GM21619 (cell line): ENCODE results near the gene PRKAG3.
"Not testable (repeated sequence)": the region's sequence is repeated elsewhere in the genome, so short reads cannot be mapped to it uniquely, and the experiment has no call there.

Experiments
- ATAC-seq: cut with Tn5 transposase; IDR thresholded peaks from one replicate; pipeline ENCODE4 v1.9.1; 2021; ENCODE audit not compliant: unreplicated experiment

PRKAG3 gene

GRCh38 chr2:218785103-218785502 is 46.5 kb downstream of the PRKAG3 start:
- no peak for ATAC-seq

- ATAC-seq = no peak
Measured at GRCh38 chr2:218783688-218784087, 47.9 kb downstream of the PRKAG3 start.

GRCh38 chr2:218782528-218782844 is 49.1 kb downstream of the PRKAG3 start:
- no peak for ATAC-seq

GRCh38 chr2:218781691-218782527 is 49.7 kb downstream of the PRKAG3 start, which contains the start of gene CYP27A1:
Gene CYP27A1, plus strand, starts transcription at chr2:218782147. Its CDS starts 36 bp downstream, at chr2:218782183.
- no peak for ATAC-seq

- no peak for ATAC-seq
Measured at GRCh38 chr2:218780851-218781690, 50.5 kb downstream of the PRKAG3 start.

GRCh38 chr2:218780046-218780445 is 51.6 kb downstream of the PRKAG3 start:
- ATAC-seq = no peak

- ATAC-seq = no peak
Measured at GRCh38 chr2:218777276-218777990, 54.2 kb downstream of the PRKAG3 start.

GRCh38 chr2:218776488-218776887 is 55.1 kb downstream of the PRKAG3 start:
- ATAC-seq = no peak

- no peak for ATAC-seq
Measured at GRCh38 chr2:218773881-218774280, 57.7 kb downstream of the PRKAG3 start.

GRCh38 chr2:218772759-218773158 is 58.8 kb downstream of the PRKAG3 start:
- ATAC-seq = not testable (repeated sequence)
